GM12874 (cell line): ENCODE measurements around the gene SETD7.

Experiments
- TF ChIP-seq, protein P1 (sequence below): IDR thresholded peaks from 2 replicates; pipeline ENCODE4 v1.5.1; 2011; ENCODE audit warnings: low read depth, mild to moderate bottlenecking, control low read depth, low read length, moderate library complexity; ENCODE audit not compliant: insufficient read depth

The SETD7 gene

DNA sequence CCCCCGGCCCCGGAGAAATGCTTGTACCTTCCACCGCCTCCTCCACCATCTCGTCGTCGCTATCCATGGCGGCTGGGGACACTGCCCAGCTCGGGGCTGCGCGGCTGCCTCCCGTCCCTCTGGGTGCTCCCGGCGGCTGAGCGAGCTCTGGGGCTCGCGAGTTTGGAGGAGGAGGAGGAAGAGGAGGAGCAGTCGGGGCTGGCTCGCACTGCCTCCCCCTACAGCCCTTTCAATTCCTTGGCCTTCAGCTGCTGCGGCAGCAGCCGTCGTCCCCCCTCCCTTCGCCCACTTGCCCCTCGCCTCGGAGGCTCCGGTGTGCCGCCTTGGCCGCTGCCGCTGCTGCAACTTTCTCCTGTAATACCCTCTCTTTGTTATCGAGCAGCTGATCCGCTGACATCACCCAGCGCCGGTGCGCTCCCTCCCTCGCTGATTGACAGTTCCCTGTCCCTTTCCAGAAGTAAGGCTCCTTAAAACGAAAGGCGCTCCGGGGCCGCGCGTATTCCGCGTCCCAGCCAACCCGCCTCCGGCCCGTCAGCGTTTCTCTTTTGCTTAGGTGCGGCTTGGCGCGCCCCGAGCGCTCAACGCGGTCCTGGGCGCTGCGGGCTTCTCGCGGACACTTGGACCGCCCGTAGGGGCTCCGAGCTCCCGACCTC, at the start of gene SETD7:
Gene SETD7 (minus strand): TSS at position 149 of the 653 bp plus-strand sequence. CDS start 82 bp downstream, at position 67.
- TF ChIP-seq, protein P1, sequence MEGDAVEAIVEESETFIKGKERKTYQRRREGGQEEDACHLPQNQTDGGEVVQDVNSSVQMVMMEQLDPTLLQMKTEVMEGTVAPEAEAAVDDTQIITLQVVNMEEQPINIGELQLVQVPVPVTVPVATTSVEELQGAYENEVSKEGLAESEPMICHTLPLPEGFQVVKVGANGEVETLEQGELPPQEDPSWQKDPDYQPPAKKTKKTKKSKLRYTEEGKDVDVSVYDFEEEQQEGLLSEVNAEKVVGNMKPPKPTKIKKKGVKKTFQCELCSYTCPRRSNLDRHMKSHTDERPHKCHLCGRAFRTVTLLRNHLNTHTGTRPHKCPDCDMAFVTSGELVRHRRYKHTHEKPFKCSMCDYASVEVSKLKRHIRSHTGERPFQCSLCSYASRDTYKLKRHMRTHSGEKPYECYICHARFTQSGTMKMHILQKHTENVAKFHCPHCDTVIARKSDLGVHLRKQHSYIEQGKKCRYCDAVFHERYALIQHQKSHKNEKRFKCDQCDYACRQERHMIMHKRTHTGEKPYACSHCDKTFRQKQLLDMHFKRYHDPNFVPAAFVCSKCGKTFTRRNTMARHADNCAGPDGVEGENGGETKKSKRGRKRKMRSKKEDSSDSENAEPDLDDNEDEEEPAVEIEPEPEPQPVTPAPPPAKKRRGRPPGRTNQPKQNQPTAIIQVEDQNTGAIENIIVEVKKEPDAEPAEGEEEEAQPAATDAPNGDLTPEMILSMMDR = no peak

DNA sequence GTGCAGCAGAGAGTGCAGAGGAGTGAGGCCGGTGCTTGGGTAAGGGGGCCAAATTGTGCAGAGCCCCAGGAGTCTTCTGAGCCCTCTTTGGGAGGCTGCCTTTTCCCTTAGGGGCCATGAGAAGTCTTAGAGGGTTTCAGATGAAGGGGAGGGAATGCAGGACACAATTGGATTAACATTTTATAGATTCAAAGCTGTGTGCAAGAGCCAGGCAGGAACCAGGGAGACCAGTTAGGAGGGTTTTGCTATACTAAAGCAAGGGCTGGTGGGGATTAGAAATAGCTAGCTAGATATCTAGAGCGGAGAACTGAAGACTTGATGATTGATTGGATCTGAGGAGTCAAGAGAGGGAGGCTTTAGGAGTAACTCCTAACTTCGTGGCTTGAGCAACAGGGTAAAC, 49.5 kb upstream of the SETD7 start:
- TF ChIP-seq, protein P1 = no peak

DNA sequence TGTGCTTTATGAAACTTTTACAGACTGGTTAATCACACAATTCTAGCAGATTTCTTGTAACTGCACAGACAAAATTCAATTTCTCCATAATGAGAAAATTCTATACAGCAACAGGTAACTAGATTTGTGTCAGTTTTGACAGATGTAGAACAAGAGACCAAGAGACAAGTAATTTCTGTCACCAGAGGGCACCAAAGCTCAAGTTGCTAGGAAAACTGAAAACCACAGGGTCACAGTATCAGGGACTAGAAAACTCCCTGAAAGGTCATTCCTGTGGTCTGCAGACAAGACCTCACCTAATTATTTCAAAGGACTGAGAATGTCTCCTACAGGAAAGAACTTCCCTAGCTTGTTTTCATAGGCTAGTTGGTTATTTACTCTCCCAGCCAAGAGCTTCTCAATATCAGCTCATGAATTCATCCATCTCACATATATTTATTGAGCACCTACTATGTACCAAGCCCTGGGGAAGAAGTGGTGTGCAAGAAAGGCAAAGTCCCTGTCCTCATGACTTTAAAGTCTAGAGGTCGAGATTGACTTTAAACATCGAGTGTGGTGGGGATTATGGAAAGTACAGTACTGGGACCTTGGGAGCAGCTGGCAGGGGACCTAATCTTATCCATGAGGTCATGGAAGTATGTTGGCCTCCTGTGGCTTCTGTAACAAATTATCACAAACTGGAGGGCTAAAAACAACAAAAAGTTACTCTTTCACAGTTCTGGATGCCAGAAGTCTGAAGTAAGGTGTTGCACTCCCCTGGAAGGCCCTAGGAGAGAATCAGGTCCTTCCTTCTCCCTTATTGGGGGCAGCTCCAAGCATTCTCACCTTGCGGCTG, 47.8 kb upstream of the SETD7 start:
- TF ChIP-seq, protein P1 = peak; percentile 47

DNA sequence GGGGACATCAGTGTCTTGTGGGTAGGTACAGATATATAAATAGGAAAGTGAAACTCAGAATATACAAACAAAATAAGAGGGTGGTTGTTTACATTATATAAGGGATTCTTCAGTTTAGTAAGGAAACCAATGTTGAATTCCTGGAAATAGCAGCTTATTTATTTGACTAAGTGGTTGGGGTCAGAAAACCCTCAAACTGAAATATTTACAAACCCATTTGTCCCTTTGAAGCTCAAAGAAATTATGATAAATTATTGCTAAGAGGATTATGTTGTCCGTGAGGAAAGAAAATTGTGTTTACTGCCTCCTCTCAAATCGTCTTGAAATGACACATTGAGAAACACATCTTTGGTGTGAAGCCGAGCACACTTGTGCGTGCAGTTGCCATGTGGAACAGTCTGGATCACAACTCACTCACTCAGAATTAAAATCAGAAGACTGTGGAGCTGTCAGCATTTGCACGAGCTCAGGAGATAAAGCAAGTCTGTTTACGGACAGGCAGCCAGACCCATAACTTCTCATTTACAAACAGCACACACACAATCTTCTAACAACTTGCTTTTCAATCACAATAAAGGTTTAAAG, 46.8 kb upstream of the SETD7 start:
- TF ChIP-seq, protein P1 = no peak

DNA sequence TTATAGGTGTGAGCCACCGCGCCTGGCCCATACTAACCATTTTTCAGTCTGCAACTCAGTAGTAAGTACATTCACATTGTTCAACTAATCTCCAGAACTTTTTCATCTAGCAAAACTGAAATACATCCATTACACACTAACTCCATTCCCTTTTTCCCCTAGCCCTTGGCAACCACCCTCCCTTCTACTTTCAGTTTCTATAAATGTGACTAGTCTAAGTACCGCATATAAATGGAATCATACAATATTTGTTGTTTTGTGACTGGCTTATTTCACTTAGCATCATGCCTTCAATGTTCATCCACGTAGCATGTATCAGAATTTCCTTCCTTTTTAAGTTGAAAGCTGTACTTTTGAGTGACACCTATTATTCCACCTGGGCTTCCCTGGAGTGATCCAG, 44.6 kb upstream of the SETD7 start:
- TF ChIP-seq, protein P1 = no peak

DNA sequence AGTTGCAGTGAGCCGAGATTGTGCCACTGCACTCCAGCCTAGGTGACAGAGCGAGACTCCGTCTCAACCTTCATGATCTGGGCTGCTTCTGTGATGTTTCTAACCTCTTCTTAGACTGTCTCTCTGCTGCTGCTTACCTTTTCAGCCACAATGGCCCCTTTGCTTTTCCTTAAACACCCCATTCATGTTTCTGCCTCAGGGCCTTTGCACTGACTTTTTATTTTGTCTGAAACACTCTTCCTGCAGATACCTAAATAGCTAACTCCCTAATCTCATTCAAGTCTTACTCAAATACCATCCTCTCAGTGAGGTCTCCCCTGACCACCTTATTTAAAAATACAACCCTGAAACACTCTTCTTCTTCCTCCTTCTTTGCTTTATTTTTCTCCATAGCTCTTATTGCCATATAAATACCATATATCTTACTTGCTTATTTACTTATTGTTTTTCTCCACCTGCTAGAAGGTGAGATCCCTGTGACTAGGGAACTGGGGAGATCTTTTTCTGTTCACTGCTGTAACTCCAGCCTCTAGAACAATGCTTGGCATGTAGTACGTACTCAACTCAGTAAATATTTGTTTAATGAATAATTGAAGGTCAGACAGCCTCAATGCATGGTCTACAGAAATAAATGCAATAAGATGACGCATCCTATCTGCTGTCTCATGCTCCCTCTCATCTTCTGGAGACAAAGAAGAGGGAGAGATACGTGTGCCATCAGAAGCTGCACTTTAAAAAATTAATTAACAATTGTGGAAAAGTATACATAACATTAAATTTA, 43.8 kb upstream of the SETD7 start:
- TF ChIP-seq, protein P1 = no peak

DNA sequence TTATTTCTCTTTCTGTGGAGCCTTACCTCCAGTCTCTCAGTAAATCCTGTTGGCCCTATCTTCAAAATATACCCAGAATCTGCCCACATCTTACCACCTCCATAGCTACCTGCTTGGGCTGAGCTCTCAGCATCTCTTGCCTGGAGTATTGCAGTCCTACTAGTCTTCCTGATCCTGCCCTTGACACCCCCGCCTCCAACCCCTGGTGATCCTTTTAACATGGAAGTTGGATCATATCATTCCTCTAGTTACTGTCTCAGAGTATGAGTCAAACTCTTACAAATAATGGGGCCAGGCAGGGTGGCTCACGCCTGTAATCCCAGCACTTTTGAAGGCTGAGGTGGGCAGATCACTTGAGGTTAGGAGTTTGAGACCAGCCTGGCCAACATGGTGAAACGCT, 43.1 kb upstream of the SETD7 start:
- TF ChIP-seq, protein P1 = no peak
